K562 (cell line): ENCODE measurements around the gene BFSP1. TPM values are rescaled to one million over a fixed set of nuclear protein-coding genes. Genes with fewer than 3 reads are reported as not detected.

ENCODE experiments used
- ATAC-seq: fragments of 200-7000 bp; cut with Tn5 transposase; 3 replicates; pipeline ENCODE4 v1.9.1; 2020; ENCODE audit warnings: moderate library complexity
- BruUV-seq: library from RNA; stranded (reverse); fragments of 400-500 nt; replicated peaks from 2 replicates; lab custom pipeline; 2021; lab: Mats Ljungman, UMichigan
- CTCF ChIA-PET: fragments of 300-600 bp; formaldehyde crosslinking; extraction: SDS; loops from one replicate; lab custom pipeline; 2021; ENCODE audit warnings: low intra/inter-chr PET ratio; lab: Yijun Ruan, JAX
- POLR2A ChIA-PET: fragments of 300-600, 350-650 bp; sonication (Branson Sonifier 250); formaldehyde crosslinking; extraction: SDS; loops from one replicate; lab custom pipeline; 2021; ENCODE audit warnings: antibody characterized with exemption, inconsistent platforms; lab: Yijun Ruan, JAX
- DNase-seq, 4 experiments: peaks; one replicate each; pipeline versions ENCODE4 v3.0.0 to v3.0.0-alpha.2; 2011 to 2018; ENCODE audit warnings: low spot score in 3 of 4, mixed read lengths in 3 of 4; ENCODE audit errors: extremely low read depth in 1 of 4
- FAIRE-seq: peaks from 2 replicates; lab custom pipeline; 2011; peaks lifted over from hg19 to GRCh38; lab: Jason Lieb, UNC
- H2AFZ ChIP-seq: 2 replicates; pipeline ENCODE4 v1.6.0; 2011; ENCODE audit warnings: low read depth, low read length, control low read depth, inconsistent platforms
- H3K27ac ChIP-seq: fragments of 200-600 bp; 3 replicates; pipeline ENCODE4 v1.8.0; 2011; ENCODE audit warnings: low read depth, mild to moderate bottlenecking, control low read depth, inconsistent platforms, low read length, moderate library complexity, mixed read lengths; ENCODE audit errors: extremely low read depth
- H3K27me3 ChIP-seq, 2 experiments: fragments of 300-600 bp in 1 of 2; 2 replicates in 1 of 2; 3 replicates in 1 of 2; pipeline versions ENCODE4 v1.6.0 to v1.8.0; 2011; ENCODE audit warnings: inconsistent platforms in 2 of 2, low read length in 2 of 2, mild to moderate bottlenecking in 1 of 2, mixed read lengths in 1 of 2, moderate library complexity in 1 of 2; ENCODE audit not compliant: control insufficient read depth in 2 of 2, insufficient read depth in 2 of 2
- H3K36me3 ChIP-seq: fragments of 300-600 bp; 3 replicates; pipeline ENCODE4 v1.8.0; 2011; ENCODE audit warnings: mild to moderate bottlenecking, low read length, inconsistent platforms; ENCODE audit not compliant: control insufficient read depth, insufficient read depth
- H3K4me1 ChIP-seq, 2 experiments: fragments of 200-600 bp in 1 of 2; replicated peaks in 1 of 2; 2 replicates in 1 of 2; 3 replicates in 1 of 2; pipeline versions ENCODE4 v1.5.1 to v1.8.0; 2011; ENCODE audit warnings: inconsistent platforms in 2 of 2, low read length in 2 of 2, mild to moderate bottlenecking in 1 of 2, mixed read lengths in 1 of 2, moderate library complexity in 1 of 2; ENCODE audit not compliant: control insufficient read depth in 2 of 2, insufficient read depth in 2 of 2
- H3K4me2 ChIP-seq: 2 replicates; pipeline ENCODE4 v1.6.1; 2011; ENCODE audit warnings: low read length, control low read depth, inconsistent platforms, mixed read lengths; ENCODE audit not compliant: insufficient read depth
- H3K4me3 ChIP-seq: fragments of 200-600 bp; sonication (generic), shearing (Covaris generic); 2 replicates; pipeline ENCODE4 v1.5.1; 2016; ENCODE audit warnings: control low read depth, inconsistent platforms
- H3K79me2 ChIP-seq: fragments of 200-600 bp; 3 replicates; pipeline ENCODE4 v1.8.0; 2011; ENCODE audit warnings: low read length, inconsistent platforms; ENCODE audit not compliant: control insufficient read depth, insufficient read depth
- H3K9ac ChIP-seq, 2 experiments: 2 replicates each; pipeline versions ENCODE4 v1.6.0 to v1.6.1; 2011; ENCODE audit warnings: low read depth in 2 of 2, low read length in 2 of 2, control low read depth in 1 of 2, inconsistent platforms in 1 of 2, mild to moderate bottlenecking in 1 of 2, mixed read lengths in 1 of 2; ENCODE audit not compliant: insufficient read depth in 1 of 2
- H3K9me1 ChIP-seq: one replicate; pipeline ENCODE4 v1.6.0; 2011; ENCODE audit warnings: inconsistent platforms, mild to moderate bottlenecking, low read length, moderate library complexity; ENCODE audit not compliant: control insufficient read depth, insufficient read depth
- H3K9me3 ChIP-seq: replicated peaks from 2 replicates; pipeline ENCODE4 v1.5.1; 2011; ENCODE audit warnings: low read depth, low read length, inconsistent platforms; ENCODE audit not compliant: control insufficient read depth, insufficient read depth
- H4K20me1 ChIP-seq: replicated peaks from 2 replicates; pipeline ENCODE4 v1.6.1; 2011; ENCODE audit warnings: low read length, inconsistent platforms, mixed read lengths; ENCODE audit not compliant: control insufficient read depth, insufficient read depth
- KDM4B ChIP-seq, 2 experiments: fragments of 450-650 bp in 1 of 2; sonication (generic) in 1 of 2; IDR thresholded peaks; 2 replicates each; pipeline ENCODE4 v1.6.1; 2016 to 2017; ENCODE audit warnings: borderline replicate concordance in 2 of 2, antibody characterized with exemption in 1 of 2, low read depth in 1 of 2, mild to moderate bottlenecking in 1 of 2
- NR4A1 ChIP-seq, 2 experiments: fragments of 250-450 bp in 1 of 2; fragments of 450-650 bp in 1 of 2; sonication (Bioruptor Pico) in 1 of 2; IDR thresholded peaks; 2 replicates each; pipeline versions ENCODE4 v1.4.0 to v1.6.1; 2016 to 2020; ENCODE audit warnings: mild to moderate bottlenecking in 2 of 2, missing compliant biosample characterization in 1 of 2, missing genetic modification characterization in 1 of 2, moderate library complexity in 1 of 2
- RHOXF2B ChIP-seq: fragments of 250-450 bp; sonication (Bioruptor Pico); conservative IDR thresholded peaks from 2 replicates; pipeline ENCODE4 v1.5.1; 2021
- SAP30 ChIP-seq: fragments of 200-600 bp; sonication (generic); IDR thresholded peaks from 2 replicates; pipeline ENCODE4 v1.6.1; 2012; ENCODE audit warnings: borderline replicate concordance, low read depth, mild to moderate bottlenecking, moderate library complexity, low read length, control low read depth, inconsistent platforms; ENCODE audit not compliant: insufficient read depth, poor library complexity, severe bottlenecking
- STAT5A ChIP-seq: IDR thresholded peaks from 2 replicates; pipeline ENCODE4 v1.6.1; 2012; ENCODE audit warnings: low read length, inconsistent platforms, borderline replicate concordance
- ZNF77 ChIP-seq: fragments of 250-450 bp; sonication (Bioruptor Pico); IDR thresholded peaks from 2 replicates; pipeline ENCODE4 v1.5.0; 2020
- ZNF785 ChIP-seq: fragments of 250-450 bp; sonication (Bioruptor Pico); IDR thresholded peaks from 2 replicates; pipeline ENCODE4 v1.4.0; 2020; ENCODE audit warnings: mild to moderate bottlenecking
- WGBS: fragments of 100-300 bp; shearing (Covaris generic); methylation state at CpG from one replicate; pipeline ENCODE4 v1.1.6; 2016; ENCODE audit warnings: low coverage, mixed read lengths; ENCODE audit not compliant: insufficient coverage; ENCODE audit errors: missing lambda C conversion rate; 5-methylcytosine and 5-hydroxymethylcytosine counted together
- in situ Hi-C: fragments of 300-500 bp; cut with MboI; formaldehyde crosslinking; loops from 4 replicates; pipeline ENCODE4 v1.15.0; 2018; ENCODE audit warnings: inconsistent platforms, mixed read lengths
- intact Hi-C: fragments of 100-400 bp; cut with micrococcal nuclease; formaldehyde crosslinking; loops from 2 replicates; pipeline ENCODE4 v1.14.2; 2022
- polyA plus RNA-seq, 8 experiments: library from polyadenylated mRNA; depleted of rRNA in 4 of 8; stranded (reverse) in 5 of 8; unstranded in 3 of 8; fragments of >200 nt; fragmentation: Nextera tagmentation in 2 of 8; fragmentation: Illumina TruSeq in 1 of 8; extraction: Ambion mirVana in 2 of 8; extraction: Trizol in 1 of 8; gene quantifications; 2 replicates each; pipeline versions ENCODE4 v1.2.1 to v1.2.3, GENCODE V29; 2011 to 2014; ENCODE audit warnings: inconsistent platforms in 1 of 8, missing spikeins in 1 of 8
- total RNA-seq, 7 experiments: library from RNA; depleted of rRNA in 6 of 7; stranded (reverse); fragments of >200 nt in 6 of 7; fragmentation: Illumina TruSeq in 2 of 7; extraction: Trizol in 2 of 7; gene quantifications; 2 replicates each; pipeline versions ENCODE4 v1.2.1 to v1.2.3, GENCODE V29; 2011 to 2021; ENCODE audit warnings: low replicate concordance in 1 of 7
- TF ChIP-seq, protein P1 (sequence below): fragments of 250-450 bp; sonication (Bioruptor Pico); IDR thresholded peaks from 2 replicates; pipeline ENCODE4 v1.5.0; 2021; ENCODE audit warnings: mild to moderate bottlenecking, borderline replicate concordance

The BFSP1 gene
- total and polyA plus RNA-seq, 9 of the 15 experiments (the other 6 are each of a cell fraction or from before 2014, with no cell fraction given) = 0.09 to 0.86 (median 0.40) TPM

- TF ChIP-seq SAP30 = no peak
- TF ChIP-seq, protein P1, sequence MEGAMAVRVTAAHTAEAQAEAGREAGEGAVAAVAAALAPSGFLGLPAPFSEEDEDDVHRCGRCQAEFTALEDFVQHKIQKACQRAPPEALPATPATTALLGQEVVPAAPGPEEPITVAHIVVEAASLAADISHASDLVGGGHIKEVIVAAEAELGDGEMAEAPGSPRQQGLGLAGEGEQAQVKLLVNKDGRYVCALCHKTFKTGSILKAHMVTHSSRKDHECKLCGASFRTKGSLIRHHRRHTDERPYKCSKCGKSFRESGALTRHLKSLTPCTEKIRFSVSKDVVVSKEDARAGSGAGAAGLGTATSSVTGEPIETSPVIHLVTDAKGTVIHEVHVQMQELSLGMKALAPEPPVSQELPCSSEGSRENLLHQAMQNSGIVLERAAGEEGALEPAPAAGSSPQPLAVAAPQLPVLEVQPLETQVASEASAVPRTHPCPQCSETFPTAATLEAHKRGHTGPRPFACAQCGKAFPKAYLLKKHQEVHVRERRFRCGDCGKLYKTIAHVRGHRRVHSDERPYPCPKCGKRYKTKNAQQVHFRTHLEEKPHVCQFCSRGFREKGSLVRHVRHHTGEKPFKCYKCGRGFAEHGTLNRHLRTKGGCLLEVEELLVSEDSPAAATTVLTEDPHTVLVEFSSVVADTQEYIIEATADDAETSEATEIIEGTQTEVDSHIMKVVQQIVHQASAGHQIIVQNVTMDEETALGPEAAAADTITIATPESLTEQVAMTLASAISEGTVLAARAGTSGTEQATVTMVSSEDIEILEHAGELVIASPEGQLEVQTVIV (CRISPR knock-in tag) = no peak
Measured at GRCh38 chr20:17500271-17500670, 30.9 kb downstream of the BFSP1 start (continued).

DNA sequence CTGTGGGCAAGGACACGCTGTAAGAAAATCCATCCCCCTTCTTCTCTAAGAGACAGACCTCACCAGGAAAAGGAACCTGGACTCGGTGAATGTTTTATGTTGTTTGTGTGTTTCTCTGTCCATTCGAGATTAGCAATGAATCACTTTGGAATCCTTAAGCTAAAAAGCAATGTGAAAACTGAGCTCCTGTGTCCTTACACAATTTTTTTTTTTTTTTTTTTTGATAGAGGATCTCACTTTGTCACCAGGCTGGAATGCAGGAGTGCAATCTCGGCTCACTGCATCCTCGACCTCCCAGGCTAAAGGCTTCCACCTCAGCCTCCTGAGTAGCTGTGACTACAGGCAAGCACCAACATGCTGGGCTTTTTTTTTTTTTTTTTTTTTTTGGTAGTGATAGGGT, 32.1 kb downstream of the BFSP1 start:
- intact Hi-C loops (no loop called here), in situ Hi-C loops (no loop called here)
- TF ChIP-seq ZNF785 (no peak), ZNF77 (CRISPR knock-in tag) (no peak), STAT5A (no peak), KDM4B (IDR thresholded peaks at IDR 0.05; ENCODE audit: borderline replicate concordance in 2 of 2, low read depth in 1 of 2) (no peak), RHOXF2B (CRISPR knock-in tag) (no peak), NR4A1 (CRISPR knock-in tag; IDR thresholded peaks at IDR 0.05) (no peak), NR4A1 (tag; IDR thresholded peaks at IDR 0.05) (no peak)
- Histone ChIP-seq H3K36me3 (no peaks in the 10 kb centered on the region), H3K4me3 (no peak overlapping the region), H4K20me1 (no peaks in the 10 kb centered on the region), H3K9ac (no peak overlapping the region), H3K9me1 (no peaks in the 10 kb centered on the region), H3K4me1 (no peaks in the 10 kb centered on the region; a peak in 1 of 5 replicates), H3K27ac (no peak overlapping the region), H2AFZ (no peak overlapping the region), H3K9me3 (no peaks in the 10 kb centered on the region), H3K27me3 (peaks cover 7 to 38% of the 10 kb centered on the region in 2 experiments; a peak in 4 of 5 replicates), H3K79me2 (no peaks in the 10 kb centered on the region), H3K4me2 (no peak overlapping the region)
- 0% methylated on average over 3 of the region's 5 CpGs for WGBS
- no TSS peak for BruUV-seq
- CTCF ChIA-PET = no interaction called here
- FAIRE-seq (no peak), DNase-seq (no peak), ATAC-seq (no peak)
- POLR2A ChIA-PET = interaction anchor here (0.6 to 1.5 kb wide), 2 partner anchors 10 to 26 kb away, joined by 3 read pairs; no protein-coding TSS in a partner anchor
